NAMALWA (cell line): ENCODE data around the gene ZDHHC13.

Source experiments
- DNase-seq: peaks from one replicate; pipeline ENCODE4 v3.0.0-alpha.2; 2015; ENCODE audit warnings: low spot score

Gene ZDHHC13

GRCh38 chr11:19173004-19173689 is 56.2 kb downstream of the ZDHHC13 start:
- no peak for DNase-seq

GRCh38 chr11:19173964-19174638 is 57.1 kb downstream of the ZDHHC13 start:
- no peak for DNase-seq

- no peak for DNase-seq
Measured at GRCh38 chr11:19176629-19177186, 59.7 kb downstream of the ZDHHC13 start.

- no peak for DNase-seq
Measured at GRCh38 chr11:19181531-19182261, 64.7 kb downstream of the ZDHHC13 start.

GRCh38 chr11:19183646-19184045 is 66.7 kb downstream of the ZDHHC13 start:
- no peak for DNase-seq

- no peak for DNase-seq
Measured at GRCh38 chr11:19185036-19185435, 68.1 kb downstream of the ZDHHC13 start.

GRCh38 chr11:19185516-19186052 is 68.6 kb downstream of the ZDHHC13 start:
- DNase-seq: no peak

- DNase-seq: no peak
Measured at GRCh38 chr11:19187114-19187832, 70.3 kb downstream of the ZDHHC13 start.

- no peak for DNase-seq
Measured at GRCh38 chr11:19187833-19188258, 70.9 kb downstream of the ZDHHC13 start.

GRCh38 chr11:19191530-19192169 is 74.7 kb downstream of the ZDHHC13 start:
- no peak for DNase-seq

- DNase-seq: no peak
Measured at GRCh38 chr11:19193916-19194315, 76.9 kb downstream of the ZDHHC13 start.

GRCh38 chr11:19194620-19195308 is 77.8 kb downstream of the ZDHHC13 start:
- DNase-seq: no peak

- no peak for DNase-seq
Measured at GRCh38 chr11:19196432-19196831, 79.5 kb downstream of the ZDHHC13 start.

GRCh38 chr11:19199048-19199447 is 82.1 kb downstream of the ZDHHC13 start:
- no peak for DNase-seq

- no peak for DNase-seq
Measured at GRCh38 chr11:19199771-19200170, 82.8 kb downstream of the ZDHHC13 start.

GRCh38 chr11:19200410-19201201 is 83.6 kb downstream of the ZDHHC13 start:
- no peak for DNase-seq

GRCh38 chr11:19201737-19202605 is 85.0 kb downstream of the ZDHHC13 start, which contains the start of gene CSRP3:
Gene CSRP3, minus strand, starts transcription at chr11:19201983. Its CDS starts 9,535 bp downstream, at chr11:19192448.
- DNase-seq: no peak

- DNase-seq: no peak
Measured at GRCh38 chr11:19204836-19205235, 87.9 kb downstream of the ZDHHC13 start.

- DNase-seq: no peak
Measured at GRCh38 chr11:19208181-19208580, 91.2 kb downstream of the ZDHHC13 start.
